Stimulated activated naive CD4-positive, alpha-beta T cell (primary cell): ENCODE measurements around the gene SYTL2.
"Not testable (repeated sequence)": the region's sequence is repeated elsewhere in the genome, so short reads cannot be mapped to it uniquely, and the experiment has no call there.

Source experiments
- DNase-seq, 6 experiments: peaks; one replicate each; lab custom pipeline; 2025; lab: John Stamatoyannopoulos, UW

SYTL2 gene

GRCh38 chr11:85810871-85811611 lies at the start of gene SYTL2:
Gene SYTL2 (minus strand): TSS chr11:85811141. CDS start chr11:85757725, 53,416 bp downstream.
- peak; percentile 50 to 81 (median 65) for DNase-seq

- not testable (repeated sequence) for DNase-seq
These were observed 48.6 kb upstream of the SYTL2 start for GRCh38 chr11:85859541-85859940.

GRCh38 chr11:85857098-85857497 lies 46.2 kb upstream of the SYTL2 start:
- no peak for DNase-seq

GRCh38 chr11:85855341-85855656 lies 44.4 kb upstream of the SYTL2 start, which contains the start of gene CCDC83:
Gene CCDC83 (plus strand): TSS chr11:85855383. CDS start chr11:85865124, 9,741 bp downstream.
- no peak for DNase-seq

- peak; percentile 77 to 90 (median 84) for DNase-seq
These were observed 43.8 kb upstream of the SYTL2 start for GRCh38 chr11:85854557-85855340.

- DNase-seq: no peak
These were observed 43.2 kb upstream of the SYTL2 start for GRCh38 chr11:85854212-85854556.

GRCh38 chr11:85853541-85853940 lies 42.6 kb upstream of the SYTL2 start:
- DNase-seq: not testable (repeated sequence)

GRCh38 chr11:85852754-85853153 lies 41.8 kb upstream of the SYTL2 start:
- not testable (repeated sequence) for DNase-seq

GRCh38 chr11:85848556-85848955 lies 37.6 kb upstream of the SYTL2 start:
- DNase-seq: no peak

- DNase-seq: no peak
These were observed 37.1 kb upstream of the SYTL2 start for GRCh38 chr11:85848006-85848405.

- DNase-seq: no peak
These were observed 36.5 kb upstream of the SYTL2 start for GRCh38 chr11:85847436-85847835.

GRCh38 chr11:85845124-85845631 lies 34.2 kb upstream of the SYTL2 start:
- DNase-seq: no peak

GRCh38 chr11:85844439-85845123 lies 33.6 kb upstream of the SYTL2 start:
- no peak for DNase-seq

- DNase-seq: no peak
These were observed 33.0 kb upstream of the SYTL2 start for GRCh38 chr11:85843929-85844328.

- DNase-seq: not testable (repeated sequence)
These were observed 30.0 kb upstream of the SYTL2 start for GRCh38 chr11:85840932-85841331.

GRCh38 chr11:85835729-85836128 lies 24.8 kb upstream of the SYTL2 start:
- DNase-seq: no peak

- DNase-seq: no peak
These were observed 24.3 kb upstream of the SYTL2 start for GRCh38 chr11:85835263-85835662.

- DNase-seq: no peak
These were observed 20.1 kb upstream of the SYTL2 start for GRCh38 chr11:85831050-85831449.

- no peak for DNase-seq
These were observed 18.2 kb upstream of the SYTL2 start for GRCh38 chr11:85829172-85829571.

- no peak for DNase-seq
These were observed 17.7 kb upstream of the SYTL2 start for GRCh38 chr11:85828640-85828978.

GRCh38 chr11:85827748-85828639 lies 17.1 kb upstream of the SYTL2 start:
- peak in 3 of 6 experiments; percentile 41 to 66 (median 66) for DNase-seq
